RWPE2 (cell line): ENCODE measurements around the gene CENPVL3.

ENCODE experiments used
- ATAC-seq: fragments of 200-7000 bp; cut with Tn5 transposase; 3 replicates; pipeline ENCODE4 v1.9.1; 2021; ENCODE audit warnings: low read depth
- DNase-seq: peaks from one replicate; pipeline ENCODE4 v3.0.0-alpha.2; 2020; ENCODE audit warnings: low spot score
- H3K27ac ChIP-seq: fragments of 450-650 bp; 2 replicates; pipeline ENCODE4 v1.5.1; 2017; ENCODE audit warnings: mild to moderate bottlenecking; ENCODE audit not compliant: poor library complexity, severe bottlenecking
- H3K27me3 ChIP-seq: fragments of 250-450 bp; sonication (Bioruptor Pico); 2 replicates; pipeline ENCODE4 v1.5.1; 2021; ENCODE audit warnings: mild to moderate bottlenecking, moderate library complexity; ENCODE audit not compliant: insufficient read depth, poor library complexity, severe bottlenecking
- H3K36me3 ChIP-seq: fragments of 250-450 bp; sonication (Bioruptor Pico); 2 replicates; pipeline ENCODE4 v1.5.1; 2020; ENCODE audit warnings: low read depth, mild to moderate bottlenecking, moderate library complexity
- H3K4me1 ChIP-seq: fragments of 250-450 bp; sonication (Bioruptor Pico); 2 replicates; pipeline ENCODE4 v1.5.1; 2021; ENCODE audit warnings: mild to moderate bottlenecking, moderate library complexity; ENCODE audit not compliant: insufficient read depth, poor library complexity, severe bottlenecking
- H3K4me3 ChIP-seq: fragments of 250-450 bp; sonication (Bioruptor Pico); 2 replicates; pipeline ENCODE4 v1.5.1; 2021; ENCODE audit warnings: mild to moderate bottlenecking, moderate library complexity; ENCODE audit not compliant: severe bottlenecking
- H3K9me3 ChIP-seq: fragments of 250-450 bp; sonication (Bioruptor Pico); 2 replicates; pipeline ENCODE4 v1.5.1; 2021; ENCODE audit warnings: mild to moderate bottlenecking, moderate library complexity; ENCODE audit not compliant: severe bottlenecking
- CTCF ChIP-seq: fragments of 450-650 bp; IDR thresholded peaks from one replicate; pipeline ENCODE4 v1.5.1; 2017; ENCODE audit warnings: mild to moderate bottlenecking, moderate library complexity; ENCODE audit not compliant: poor library complexity, severe bottlenecking

Gene CENPVL3

DNA sequence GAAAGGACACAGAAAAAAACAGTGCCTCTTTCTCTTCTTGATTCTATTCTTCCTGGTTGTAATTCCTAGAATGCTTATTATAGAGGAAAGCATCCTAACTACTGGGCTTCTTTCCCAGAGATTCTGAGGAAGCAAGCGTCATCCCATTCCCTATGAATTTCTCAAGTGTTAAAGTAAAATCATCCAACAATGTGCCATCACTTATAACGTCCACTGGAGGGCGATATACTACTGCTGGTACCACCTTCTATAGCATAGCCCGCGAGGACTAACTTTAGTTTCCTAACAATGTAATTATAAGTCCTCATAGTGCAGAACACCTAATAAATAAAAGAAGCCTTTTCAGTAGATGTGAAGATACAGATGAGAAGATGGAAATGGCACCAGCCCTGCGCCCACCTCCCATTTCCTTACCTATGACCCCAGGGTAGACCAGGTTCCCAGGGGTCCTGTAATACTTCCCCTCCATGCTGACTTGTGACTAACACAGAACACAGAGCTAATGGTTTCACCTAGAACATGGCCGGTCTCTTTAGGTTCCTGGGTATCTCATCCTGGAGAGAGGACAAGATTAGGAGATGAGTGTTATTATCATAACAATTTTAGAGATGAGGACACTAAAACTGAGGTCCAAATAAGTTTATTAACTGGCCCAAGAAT is 4.2 kb downstream of the CENPVL3 start:
- H3K27ac ChIP-seq, result no peak overlapping the region

DNA sequence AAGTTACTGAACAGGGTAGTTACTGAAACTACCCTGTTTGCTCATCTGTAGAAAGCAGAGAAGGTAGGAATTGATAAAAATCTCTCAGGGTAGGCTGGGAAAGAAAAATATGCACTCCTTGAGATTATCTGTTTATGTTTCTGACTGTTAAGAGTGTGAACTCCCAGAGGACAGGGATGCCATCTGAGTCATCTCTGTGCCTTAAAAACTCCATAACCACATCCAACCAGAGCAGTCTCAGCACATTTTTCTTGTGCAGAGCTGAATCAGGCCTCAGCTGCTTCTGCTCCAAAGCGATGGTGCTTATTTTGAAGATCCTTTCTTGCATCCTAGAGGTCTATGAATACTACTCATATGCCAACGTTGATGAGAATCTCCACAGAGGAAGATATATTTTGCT is 9.9 kb downstream of the CENPVL3 start:
- H3K27me3 ChIP-seq, result no peaks in the 10 kb centered on the region
- no peaks in the 10 kb centered on the region for H3K4me1 ChIP-seq
- no peaks in the 10 kb centered on the region for H3K36me3 ChIP-seq
- no peak overlapping the region for H3K27ac ChIP-seq
- TF ChIP-seq CTCF, result no peak
- ATAC-seq (no peak), DNase-seq (no peak)
- no peak overlapping the region for H3K4me3 ChIP-seq
- H3K9me3 ChIP-seq, result no peaks in the 10 kb centered on the region

More for the DNA sequence above, 4.2 kb downstream of the CENPVL3 start:
- Histone ChIP-seq H3K4me1 (no peaks in the 10 kb centered on the region), H3K4me3 (no peak overlapping the region), H3K9me3 (no peaks in the 10 kb centered on the region), H3K27me3 (peaks cover 16% of the 10 kb centered on the region), H3K36me3 (no peaks in the 10 kb centered on the region)
- no peak for DNase-seq
- peak; percentile 31; the same call in 1 of the 3 replicates for ATAC-seq
- TF ChIP-seq CTCF, result peak; percentile 38

DNA sequence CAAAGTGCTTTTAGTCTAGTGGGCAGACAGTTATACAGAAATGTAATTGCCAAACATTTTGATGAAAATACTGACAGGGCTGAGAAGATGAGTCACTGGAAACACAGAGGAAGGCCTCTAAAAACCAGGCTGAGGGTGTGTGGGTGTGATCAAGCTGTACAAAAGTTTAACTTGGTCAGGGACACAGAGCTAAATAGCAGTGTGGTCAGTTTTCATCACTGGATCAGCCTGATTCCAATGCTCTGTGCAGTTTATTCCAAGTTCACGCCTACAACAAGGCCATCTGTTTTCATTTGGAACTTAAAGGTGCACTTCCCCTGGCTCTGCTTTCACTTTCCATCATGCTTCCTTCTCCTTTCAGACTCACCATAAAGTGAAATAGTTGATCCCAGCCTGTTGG is 10.6 kb downstream of the CENPVL3 start:
- Histone ChIP-seq H3K36me3 (no peaks in the 10 kb centered on the region), H3K9me3 (no peaks in the 10 kb centered on the region), H3K4me1 (no peaks in the 10 kb centered on the region), H3K4me3 (no peak overlapping the region), H3K27ac (no peak overlapping the region), H3K27me3 (no peaks in the 10 kb centered on the region)
- no peak for ATAC-seq
- DNase-seq, result no peak
- no peak for TF ChIP-seq CTCF

- Histone ChIP-seq H3K27me3 (no peaks in the 10 kb centered on the region), H3K4me1 (no peaks in the 10 kb centered on the region), H3K9me3 (no peaks in the 10 kb centered on the region), H3K27ac (no peak overlapping the region), H3K36me3 (no peaks in the 10 kb centered on the region), H3K4me3 (no peak overlapping the region)
- DNase-seq (no peak), ATAC-seq (no peak)
- TF ChIP-seq CTCF, result no peak
Measured at GRCh38 chrX:51606446-51606845, 12.3 kb downstream of the CENPVL3 start.

- DNase-seq (no peak), ATAC-seq (no peak)
- no peaks in the 10 kb centered on the region for H3K27me3 ChIP-seq
- TF ChIP-seq CTCF, result no peak
- H3K36me3 ChIP-seq, result no peaks in the 10 kb centered on the region
- no peaks in the 10 kb centered on the region for H3K4me1 ChIP-seq
- no peak overlapping the region for H3K27ac ChIP-seq
- no peak overlapping the region for H3K4me3 ChIP-seq
- no peaks in the 10 kb centered on the region for H3K9me3 ChIP-seq
Measured at GRCh38 chrX:51598899-51599298, 19.8 kb downstream of the CENPVL3 start.
